ENCODE results near the gene GCN1.

GCN1 gene

DNA sequence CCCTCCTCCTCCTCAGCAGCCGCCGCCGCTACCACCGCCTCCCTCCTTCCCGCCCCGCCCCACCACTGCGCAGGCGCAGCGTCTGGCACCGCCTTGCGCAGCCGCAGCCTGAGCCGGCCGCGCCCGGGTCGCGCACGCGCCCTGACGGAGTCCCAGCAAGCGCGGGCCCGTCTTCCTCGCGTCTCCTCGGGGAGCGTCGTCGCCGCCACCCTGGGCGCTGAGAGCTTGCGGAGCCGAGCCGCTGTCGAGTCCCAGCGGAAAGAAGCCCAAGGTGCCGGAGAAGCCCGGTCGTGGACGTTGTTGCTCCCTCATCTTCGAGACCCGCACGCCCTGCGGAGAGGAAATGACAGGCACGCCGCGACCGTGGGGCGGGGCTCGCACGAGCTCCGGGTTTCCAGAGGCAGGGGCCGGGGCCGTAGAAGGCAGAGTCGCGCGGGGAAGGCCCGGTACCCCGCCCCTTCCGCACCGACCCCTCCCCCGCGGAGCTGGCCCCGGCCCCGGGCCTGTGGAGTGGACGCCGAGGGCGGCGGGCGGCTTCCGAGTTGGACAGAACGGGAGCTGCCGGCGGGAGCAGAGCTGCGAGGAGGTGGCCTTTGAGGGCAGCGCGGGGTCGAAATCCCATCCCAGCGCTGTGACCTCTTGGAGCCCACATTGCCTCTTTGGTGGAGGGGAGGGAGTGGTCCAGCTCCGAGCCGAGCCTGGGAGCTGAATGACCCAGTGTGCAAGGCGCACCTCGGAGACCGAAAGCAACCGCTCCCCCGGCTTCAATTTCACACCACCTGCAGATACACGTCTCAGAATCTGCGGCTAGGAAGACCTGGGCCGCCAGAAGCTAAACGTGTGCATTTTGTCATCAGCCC is 77.5 kb downstream of the GCN1 start:
- peak; percentile 94 for DNase-seq (ENCODE audit: low read depth, low spot score)

DNA sequence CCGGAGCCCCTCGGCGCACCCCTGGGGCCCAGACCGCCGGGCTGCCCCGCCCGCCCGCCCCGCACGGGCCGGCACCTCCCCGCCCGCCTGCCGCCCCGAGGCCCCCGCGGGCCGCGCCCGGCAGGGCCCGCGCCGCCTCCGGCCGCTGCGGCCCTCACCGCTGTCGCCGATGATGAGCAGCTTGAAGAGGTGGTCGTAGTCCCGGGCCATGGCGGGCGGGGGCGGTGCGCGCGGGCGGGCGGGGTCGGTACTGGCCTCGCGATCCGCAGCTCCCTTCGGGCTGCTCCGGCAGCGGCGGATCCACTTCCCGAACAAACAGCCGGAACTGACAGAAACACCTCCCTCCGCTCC is 78.1 kb downstream of the GCN1 start, which contains the start of gene RAB35:
TSS of gene RAB35 (minus strand) at position 313 of the 351 bp plus-strand sequence. CDS start at position 210, 103 bp downstream.
- DNase-seq (ENCODE audit: low read depth, low spot score): no peak

- DNase-seq (ENCODE audit: low read depth, low spot score): peak; percentile 42
These were observed 78.6 kb downstream of the GCN1 start for GRCh38 chr12:120115692-120116440.

GRCh38 chr12:120115066-120115465 is 79.4 kb downstream of the GCN1 start:
- no peak for DNase-seq (ENCODE audit: low read depth, low spot score)

DNA sequence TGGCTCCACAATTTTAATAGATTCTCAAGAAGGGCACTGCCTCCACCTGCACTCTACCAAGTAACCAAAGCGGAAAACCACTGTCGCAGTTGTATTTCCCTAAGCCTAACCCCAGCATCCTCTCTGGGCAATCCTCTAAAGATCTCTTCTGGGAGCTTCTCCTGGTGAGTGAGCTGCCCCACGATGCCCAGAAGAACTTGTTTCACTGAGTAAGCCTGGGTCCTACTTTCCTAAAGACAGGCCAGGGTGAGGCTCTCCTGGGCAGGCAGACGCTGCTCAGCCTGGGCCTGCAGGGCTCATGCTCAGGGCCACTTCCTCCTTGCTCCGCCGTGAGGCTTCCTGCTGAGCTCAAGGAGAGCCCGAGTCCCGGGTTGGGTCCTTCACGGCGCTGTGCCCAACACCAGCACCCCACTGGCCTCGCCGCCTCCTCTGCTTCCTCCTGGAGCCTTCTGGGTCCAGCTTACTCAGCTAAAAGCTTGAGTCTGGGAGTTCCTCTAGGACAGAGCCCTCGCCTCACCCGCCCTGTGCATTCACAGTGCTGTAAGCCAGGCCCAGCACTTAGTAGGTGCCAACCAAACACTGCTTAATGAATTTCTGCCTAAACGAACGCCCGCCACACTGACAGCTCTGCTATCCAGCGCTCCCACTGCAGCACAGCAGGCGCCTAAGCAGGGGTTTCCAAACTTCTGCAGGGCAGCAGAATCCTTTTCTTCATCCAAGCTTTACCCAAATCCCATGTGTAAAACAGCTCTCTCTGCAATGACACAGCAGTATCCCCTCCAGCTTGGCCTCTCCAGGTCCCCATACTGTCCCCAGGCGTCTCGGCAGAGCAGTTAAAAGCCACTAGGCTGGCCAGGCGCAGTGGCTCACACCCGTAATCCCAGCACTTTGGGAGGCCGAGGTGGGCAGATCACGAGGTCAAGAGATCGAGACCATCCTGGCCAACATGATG is 83.7 kb downstream of the GCN1 start:
- peak; percentile 50 for DNase-seq (ENCODE audit: low read depth, low spot score)

DNA sequence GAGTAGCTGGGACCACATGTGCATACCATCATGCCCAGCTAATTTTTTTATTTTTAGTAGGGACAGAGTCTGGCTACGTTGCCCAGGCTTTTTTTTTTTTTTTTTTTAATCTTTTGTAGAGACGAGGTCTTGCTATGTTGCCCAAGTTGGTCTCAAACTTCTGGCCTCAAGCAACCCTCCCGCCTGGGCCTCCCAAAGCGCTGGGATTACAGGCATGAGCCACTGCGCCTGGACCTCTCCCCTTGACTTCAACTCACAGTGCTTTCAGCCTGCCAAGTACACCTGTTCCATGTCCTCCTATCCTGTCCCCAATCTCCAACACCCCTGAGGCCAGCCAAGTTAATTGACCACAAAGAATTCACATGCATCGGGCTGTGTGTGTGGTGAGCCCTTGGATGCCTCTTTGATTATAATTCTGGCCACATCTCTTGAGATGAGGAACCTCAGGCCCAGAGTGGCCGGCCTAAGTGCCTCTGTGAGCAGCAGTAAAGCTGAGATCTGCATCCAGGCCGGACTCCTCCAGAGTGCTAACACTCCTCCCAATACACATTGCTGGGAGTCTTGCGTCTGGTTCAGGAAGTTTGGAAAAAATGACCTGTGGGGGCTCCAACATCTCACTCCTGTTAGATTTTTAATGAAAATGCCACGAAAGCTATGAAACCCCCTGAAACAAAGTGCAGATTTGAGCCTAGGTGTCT is 84.8 kb downstream of the GCN1 start:
- DNase-seq (ENCODE audit: low read depth, low spot score): peak; percentile 73

DNA sequence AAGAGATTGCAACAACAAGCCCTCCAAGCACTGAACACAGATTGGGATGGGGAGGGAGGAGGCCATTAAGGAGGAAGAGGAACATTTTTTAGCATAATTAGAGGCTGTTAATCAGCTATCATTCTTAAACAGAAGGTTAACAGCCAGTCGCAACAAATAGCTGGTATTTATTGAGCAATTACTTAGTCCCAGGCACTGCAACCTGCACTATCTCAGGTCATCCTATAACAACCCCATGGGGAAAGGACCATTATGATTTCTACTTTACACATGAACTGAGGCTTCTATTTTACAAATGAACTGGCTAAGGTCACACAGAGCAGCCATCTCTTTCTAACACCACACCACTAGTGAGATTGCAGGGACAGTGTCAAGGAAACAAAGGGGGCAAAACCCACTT is 88.4 kb downstream of the GCN1 start:
- DNase-seq (ENCODE audit: low read depth, low spot score): no peak

DNA sequence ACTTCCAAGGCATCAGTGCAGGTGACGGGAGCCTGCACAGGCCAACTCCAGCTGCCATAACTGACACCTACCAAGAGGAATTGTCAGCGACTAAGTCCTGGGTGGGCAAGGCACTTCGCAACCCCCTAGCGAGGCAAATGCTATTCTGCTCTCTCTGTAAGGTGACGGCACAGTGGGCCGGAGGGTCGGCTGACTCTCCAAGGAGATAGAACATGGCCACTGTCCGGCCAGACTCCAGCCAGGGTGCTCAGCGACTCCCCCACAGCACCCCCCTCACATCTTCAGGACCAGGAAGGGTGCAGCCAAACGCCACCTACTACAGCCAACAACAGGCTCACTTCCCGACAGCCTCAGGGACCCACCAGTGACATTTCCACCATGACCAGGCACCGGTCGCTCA is 91.1 kb downstream of the GCN1 start:
- no peak for DNase-seq (ENCODE audit: low read depth, low spot score)

DNA sequence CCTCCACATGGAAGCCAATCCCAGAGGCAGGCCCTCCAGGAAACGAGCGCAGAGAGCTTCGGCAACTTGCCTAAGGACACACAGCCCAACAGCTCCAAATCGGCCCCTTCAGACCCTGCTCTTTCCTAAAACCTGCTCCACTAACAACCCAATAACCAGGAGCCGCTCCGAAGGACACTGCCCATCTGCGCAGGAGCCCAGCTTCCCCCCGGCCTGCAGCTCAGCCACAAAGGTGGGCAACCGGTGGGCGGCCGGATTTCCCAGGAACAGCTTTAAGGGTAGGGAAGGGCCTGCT is 91.5 kb downstream of the GCN1 start:
- DNase-seq (ENCODE audit: low read depth, low spot score): no peak

GRCh38 chr12:120102189-120103043 is 92.1 kb downstream of the GCN1 start:
- no peak for DNase-seq (ENCODE audit: low read depth, low spot score)

DNA sequence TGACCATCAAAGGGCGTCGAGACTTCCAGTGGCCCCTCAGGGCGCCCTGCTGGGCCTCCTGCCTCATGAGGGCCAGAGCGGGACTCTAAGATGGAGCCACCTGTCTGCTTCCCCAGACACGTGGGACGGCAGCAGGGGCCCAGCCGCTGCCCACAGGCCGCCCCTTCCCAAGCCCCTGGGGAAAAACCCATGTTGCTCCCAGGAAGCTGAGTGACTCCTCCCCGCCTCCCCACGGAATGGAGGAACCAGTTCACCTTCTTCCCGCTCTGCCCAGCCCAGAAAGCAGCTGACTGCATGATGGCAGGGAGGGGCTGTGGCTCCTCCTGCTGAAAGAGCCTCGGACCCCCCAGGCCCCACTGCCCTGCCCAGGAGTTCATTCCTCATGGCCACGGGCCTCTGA is 92.9 kb downstream of the GCN1 start:
- DNase-seq (ENCODE audit: low read depth, low spot score): no peak

DNA sequence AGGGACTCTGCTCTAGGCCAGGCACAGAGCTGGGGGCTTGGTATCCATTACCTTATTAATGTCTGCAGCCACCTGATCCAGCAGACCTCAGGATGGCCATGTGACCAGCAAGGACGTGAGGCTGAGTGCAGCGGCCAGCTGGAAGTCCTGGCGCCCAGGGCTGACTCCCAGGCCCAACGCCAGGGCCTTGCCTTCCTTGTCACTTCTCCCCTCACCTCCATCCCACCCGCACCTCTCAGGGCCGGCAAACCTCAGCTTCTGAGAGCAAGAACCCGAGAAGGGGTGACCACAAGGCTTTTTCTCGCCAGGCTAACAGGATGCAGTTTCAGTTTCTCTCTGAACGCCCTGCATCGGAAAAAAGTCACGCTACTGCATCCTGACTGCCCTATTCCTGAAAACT is 93.3 kb downstream of the GCN1 start:
- no peak for DNase-seq (ENCODE audit: low read depth, low spot score)

DNA sequence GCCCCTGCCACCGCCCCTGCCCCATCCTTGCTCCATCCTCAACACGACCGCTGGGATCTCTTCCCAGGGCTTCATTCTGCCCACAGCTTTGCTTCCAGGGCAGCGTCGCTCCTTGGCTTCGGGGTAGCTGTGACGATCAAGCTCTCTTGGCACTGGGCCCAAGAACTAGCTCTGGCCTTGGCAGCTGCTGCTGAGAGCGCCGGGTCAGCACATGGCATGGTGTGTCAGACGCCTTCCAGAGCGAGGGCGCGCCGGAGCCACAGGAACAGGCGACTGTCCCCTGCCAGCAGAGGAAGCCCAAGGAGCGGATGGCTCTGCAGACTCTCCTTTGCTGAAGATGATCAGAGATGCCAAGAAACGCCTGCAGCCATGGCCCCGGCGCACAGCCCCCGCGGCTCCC is 93.9 kb downstream of the GCN1 start:
- DNase-seq (ENCODE audit: low read depth, low spot score): no peak

DNA sequence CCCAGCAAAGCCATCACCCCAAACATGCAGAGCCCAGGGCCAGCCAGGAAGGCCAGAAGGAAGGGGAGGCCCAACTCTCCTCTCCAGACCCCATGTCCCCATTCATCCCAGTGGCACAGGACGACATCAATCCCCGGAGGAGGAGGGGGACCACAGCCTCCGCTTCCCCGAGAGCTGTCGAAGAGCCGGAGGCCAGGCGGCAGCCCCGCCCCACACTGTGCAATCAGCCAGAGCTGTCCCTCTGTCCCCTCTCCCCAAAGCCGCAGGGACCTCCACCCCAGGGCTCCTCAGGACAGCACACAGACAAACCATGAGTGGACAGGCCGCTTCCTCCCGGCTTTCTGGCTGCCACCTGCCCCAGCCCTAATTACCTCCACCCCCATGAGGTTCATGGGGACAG is 94.8 kb downstream of the GCN1 start:
- DNase-seq (ENCODE audit: low read depth, low spot score): no peak

GRCh38 chr12:120098756-120099470 is 95.6 kb downstream of the GCN1 start:
- no peak for DNase-seq (ENCODE audit: low read depth, low spot score)

DNA sequence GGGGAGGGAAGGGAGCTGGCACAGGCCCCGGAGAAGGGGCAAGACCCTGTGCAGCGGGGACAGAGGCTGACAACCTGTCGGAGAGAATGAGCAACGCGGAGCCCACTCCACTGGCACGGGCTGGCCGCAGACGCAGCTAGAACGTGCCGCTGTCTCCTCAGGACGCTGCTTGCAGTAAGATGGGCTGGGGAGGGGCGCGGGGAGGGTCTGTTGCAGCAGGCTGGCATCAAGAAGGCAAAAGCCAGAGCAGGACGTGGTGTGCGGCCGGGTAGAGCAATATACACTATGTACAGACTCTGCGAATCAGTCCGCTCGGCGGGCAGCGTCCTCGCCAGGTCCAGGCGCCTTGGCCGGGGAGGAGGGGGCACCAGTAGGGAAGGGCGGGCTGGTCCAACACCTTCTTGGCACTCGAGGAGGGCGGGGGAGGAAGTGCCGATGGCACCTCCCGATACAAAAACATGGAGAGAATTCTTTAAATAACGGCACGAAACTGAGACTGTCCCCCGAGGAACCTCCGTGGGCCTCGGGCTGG is 97.8 kb downstream of the GCN1 start:
- DNase-seq (ENCODE audit: low read depth, low spot score): no peak

- DNase-seq (ENCODE audit: low read depth, low spot score): no peak
These were observed 98.8 kb downstream of the GCN1 start for GRCh38 chr12:120095736-120096135.

- no peak for DNase-seq (ENCODE audit: low read depth, low spot score)
These were observed 99.2 kb downstream of the GCN1 start for GRCh38 chr12:120095331-120095730.

GRCh38 chr12:120094485-120094884 is 100.0 kb downstream of the GCN1 start:
- no peak for DNase-seq (ENCODE audit: low read depth, low spot score)

Measured in ELF-1 (cell line).